Astrocyte of the hippocampus (primary cell): ENCODE results near the gene XCL1.

ENCODE experiments used
- DNase-seq: peaks from one replicate; pipeline ENCODE4 v3.0.0; 2011; ENCODE audit warnings: low read depth, low spot score

XCL1 gene

GRCh38 chr1:168605443-168605842 lies 29.0 kb downstream of the XCL1 start:
- DNase-seq: no peak

- no peak for DNase-seq
Measured at GRCh38 chr1:168606096-168606495, 29.7 kb downstream of the XCL1 start.

GRCh38 chr1:168607872-168608428 lies 31.5 kb downstream of the XCL1 start:
- DNase-seq: no peak

- DNase-seq: peak; percentile 37
Measured at GRCh38 chr1:168608796-168609715, 32.7 kb downstream of the XCL1 start.

- DNase-seq: no peak
Measured at GRCh38 chr1:168609741-168610510, 33.5 kb downstream of the XCL1 start.

DNA sequence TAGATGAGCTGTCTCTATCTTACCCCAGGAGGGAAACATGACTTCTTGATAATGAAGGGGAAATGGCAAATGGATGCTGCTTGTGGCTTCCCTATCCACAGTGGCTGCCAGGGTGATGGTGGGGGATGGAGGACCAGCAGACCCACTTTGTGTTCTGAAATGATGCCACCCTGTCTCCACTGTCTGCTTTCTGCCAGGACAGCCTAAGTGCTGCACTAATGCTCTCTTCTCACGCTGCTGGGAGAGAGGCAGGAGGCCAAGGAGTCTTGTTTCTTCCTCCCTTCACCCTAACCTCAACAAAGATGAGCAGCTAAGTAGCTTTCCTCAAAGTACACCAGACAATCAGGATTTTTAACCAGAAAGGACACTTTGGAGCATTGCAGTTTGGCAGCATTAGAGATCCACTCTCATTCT lies 36.6 kb downstream of the XCL1 start:
- no peak for DNase-seq

DNA sequence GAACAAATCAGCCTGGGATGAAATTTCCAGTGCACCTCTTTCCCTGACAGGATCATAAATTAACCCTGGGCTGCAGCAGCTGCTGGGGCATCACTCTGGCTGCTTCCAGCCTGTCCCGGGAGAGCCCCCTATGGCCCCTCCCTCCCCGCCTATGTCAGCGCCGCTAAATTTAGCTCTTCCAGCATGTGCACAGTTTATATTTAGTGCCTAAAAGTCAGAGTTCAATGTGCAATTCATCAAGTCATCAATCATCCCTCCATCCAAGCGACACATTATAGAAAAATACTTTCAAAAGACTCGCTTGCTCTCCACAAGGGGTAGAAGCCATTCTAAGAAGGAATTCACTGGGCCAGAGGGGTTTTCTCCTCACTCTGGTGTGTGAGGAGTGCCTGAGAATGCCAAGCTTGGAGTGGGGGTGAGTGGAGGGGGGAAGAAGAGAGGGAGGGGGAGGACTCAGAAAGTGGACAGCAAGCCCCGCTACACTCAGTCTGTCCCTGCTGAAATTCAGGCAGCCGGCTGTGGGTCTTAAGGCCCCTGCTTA lies 37.4 kb downstream of the XCL1 start:
- no peak for DNase-seq

DNA sequence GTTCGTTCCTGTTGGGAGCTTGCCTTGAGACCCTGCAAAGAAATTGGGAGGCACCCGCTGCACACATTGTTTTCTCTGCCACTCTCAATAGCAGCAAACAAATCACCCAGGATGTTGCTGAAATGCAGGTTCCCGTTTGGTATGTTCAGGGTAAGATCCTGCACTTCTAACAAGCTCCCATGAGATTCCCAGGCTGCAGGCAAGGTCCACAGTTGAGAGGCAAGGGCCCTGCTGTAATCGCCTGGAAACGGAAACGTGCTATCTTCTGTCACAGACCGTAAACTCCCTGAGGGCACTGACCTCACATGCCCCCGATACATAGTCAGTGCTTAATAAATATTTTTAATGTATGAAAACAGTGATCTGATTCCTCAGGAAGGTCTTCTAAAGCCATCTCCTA lies 37.8 kb downstream of the XCL1 start:
- no peak for DNase-seq

DNA sequence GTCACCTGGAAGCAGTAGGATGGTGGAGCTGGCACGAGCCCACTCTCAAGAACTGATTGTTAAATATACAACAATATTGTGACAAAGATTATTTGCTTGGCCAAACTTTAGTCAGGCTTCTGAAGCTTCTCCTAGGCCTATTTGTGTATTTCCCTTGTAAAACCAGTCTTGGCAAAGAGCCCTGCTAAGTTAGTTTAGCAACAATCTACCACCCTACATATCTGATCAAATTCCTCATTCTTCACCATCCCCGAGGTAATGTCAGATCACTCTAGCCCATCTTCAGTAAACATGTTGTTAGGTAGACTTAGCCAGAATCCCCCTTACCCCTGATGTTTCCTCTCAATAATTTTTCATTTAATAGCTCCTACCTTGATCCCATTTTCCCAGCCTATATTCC lies 39.6 kb downstream of the XCL1 start:
- no peak for DNase-seq

DNA sequence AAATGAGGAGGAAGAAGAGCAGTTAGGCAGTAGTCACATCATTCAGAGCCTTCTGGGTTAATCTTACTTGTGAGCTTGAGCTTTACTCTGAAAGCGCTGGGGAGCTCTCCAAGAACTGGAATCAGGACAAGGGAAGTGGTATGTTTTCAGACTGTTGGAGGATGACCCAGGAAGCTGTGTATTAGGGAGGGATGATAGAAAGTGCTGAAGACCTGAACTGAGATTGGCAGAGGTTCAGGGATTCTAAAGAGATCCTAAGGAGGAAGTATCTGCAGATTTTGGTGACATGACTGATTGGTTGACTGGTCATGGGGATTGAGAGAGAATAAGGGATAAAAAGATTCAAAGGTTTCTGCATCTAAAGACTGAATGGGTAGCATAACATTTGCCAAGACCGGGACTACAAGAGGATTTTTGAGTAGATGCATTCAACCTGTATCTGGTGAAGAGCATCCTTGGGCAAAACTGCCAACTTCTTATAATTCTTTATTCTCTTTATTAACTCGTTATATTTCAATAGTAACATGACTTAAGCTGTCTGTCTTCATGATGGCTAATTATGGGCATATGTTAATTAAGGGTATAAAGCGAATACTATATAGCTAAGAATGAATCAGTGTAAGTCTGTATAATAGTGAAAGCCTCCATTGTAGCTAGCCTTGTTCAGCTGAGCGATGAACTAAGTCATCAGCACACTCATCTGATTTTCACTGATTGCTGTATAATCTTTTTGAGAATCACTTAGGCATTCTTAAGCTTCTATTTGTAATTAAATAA lies 41.8 kb downstream of the XCL1 start:
- DNase-seq: no peak

GRCh38 chr1:168618886-168619285 lies 42.5 kb downstream of the XCL1 start:
- no peak for DNase-seq

DNA sequence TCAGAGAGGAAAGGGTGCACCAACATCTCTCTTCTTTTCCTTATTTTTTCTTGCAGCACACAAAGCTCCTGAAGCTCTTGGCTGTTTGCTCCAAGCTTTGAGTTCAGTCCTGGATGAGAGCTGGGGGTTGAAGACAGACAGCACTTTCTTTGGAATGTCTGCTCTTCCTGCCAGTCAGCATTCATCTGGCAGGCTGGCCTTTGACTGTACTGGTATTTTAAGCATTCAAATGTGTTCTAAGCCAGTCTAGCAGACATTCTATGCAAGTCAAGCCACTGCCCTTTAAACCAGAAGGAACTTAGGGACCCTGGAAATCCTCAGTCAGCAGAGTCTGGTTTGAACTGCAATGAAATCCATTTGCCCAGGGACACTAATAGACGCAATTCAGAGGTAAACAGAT lies 45.0 kb downstream of the XCL1 start:
- peak; percentile 53 for DNase-seq

DNA sequence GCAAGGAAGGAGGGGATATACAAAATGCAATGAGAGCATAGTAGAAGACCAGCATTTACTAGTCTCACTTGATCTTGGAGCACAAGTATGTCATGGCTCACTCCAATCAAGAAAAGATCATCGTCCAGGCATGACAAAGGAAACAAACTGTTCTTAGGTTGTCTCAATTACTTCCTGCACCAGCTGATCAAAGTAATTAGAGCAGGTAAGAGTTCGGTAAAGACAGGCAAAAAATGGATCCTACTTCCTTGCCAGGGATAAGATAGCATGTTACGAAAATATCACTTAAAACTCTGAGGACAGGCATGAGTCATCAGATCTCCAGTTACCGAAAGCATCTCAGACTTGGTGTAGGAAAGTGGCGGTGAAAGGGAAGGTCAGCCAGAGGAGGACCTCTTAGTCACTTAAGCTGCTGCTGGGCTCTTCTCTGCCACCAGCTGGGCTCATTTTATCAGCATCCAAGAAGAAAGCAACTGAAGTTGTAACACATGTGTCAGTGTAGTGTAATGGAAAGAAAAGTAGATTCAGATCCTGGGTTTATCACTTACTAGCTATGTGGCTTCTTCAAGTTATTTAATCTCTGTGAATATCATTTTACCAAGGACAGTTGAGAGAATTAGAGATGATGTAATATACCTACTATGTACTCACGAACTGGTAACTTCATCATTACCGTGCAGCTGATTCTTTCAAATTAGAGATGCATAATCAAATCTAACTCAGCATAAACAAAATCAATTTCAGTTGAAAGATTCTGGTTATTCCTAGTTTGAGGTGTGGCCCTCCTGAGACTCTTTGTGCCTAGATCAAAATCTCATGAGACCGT lies 46.8 kb downstream of the XCL1 start:
- DNase-seq: peak; percentile 47

GRCh38 chr1:168623831-168624230 lies 47.4 kb downstream of the XCL1 start:
- DNase-seq: no peak

DNA sequence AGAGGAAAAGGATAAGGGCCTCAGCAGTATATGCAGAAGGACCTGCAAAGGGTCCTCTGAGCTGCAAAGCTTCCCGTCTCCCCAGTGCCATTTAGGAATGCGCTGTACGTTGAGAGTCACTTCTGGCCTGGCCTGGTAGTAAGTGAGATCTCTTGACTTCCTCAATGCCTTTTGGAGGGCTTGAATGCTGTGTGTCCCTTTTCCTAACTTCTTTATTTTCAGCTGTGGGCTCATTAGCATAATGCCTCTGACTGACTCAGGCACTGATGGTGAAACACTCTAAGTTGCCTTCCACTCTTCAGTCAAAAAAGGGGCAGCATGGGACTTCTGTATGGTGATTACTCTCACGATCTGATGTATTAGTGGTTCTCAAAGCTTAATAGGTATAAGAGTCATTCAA lies 49.9 kb downstream of the XCL1 start:
- peak; percentile 23 for DNase-seq

GRCh38 chr1:168627370-168627769 lies 51.0 kb downstream of the XCL1 start:
- no peak for DNase-seq

DNA sequence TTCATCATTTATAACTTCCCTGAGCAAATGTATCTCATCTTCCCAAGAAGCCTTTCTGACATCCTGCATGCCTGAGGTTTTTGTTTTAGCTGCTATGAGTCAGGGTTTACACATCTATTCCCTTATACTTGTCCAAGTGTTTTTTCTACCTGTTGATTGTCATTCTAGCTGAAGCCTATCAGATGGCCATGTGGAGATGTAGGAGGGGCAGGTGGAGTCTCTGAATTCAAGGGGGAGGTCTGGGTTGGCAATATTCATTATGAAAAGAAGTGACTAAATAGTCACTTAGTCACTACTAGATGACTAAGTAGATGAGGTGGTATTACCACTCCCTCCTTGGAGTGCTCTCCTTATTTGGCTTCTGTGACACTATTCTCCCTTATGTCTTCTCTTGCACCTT lies 52.4 kb downstream of the XCL1 start:
- DNase-seq: peak; percentile 74

- no peak for DNase-seq
Measured at GRCh38 chr1:168629466-168629865, 53.1 kb downstream of the XCL1 start.
